Nephron (organoid): ENCODE results near the gene PTPN12.

Experiments used
- H3K27ac Mint-ChIP-seq, 3 experiments: 2 replicates each; pipeline ENCODE4 v1.8.0; 2020; ENCODE audit warnings: mixed read lengths in 3 of 3, mild to moderate bottlenecking in 2 of 3, moderate library complexity in 1 of 3
- H3K27me3 Mint-ChIP-seq: 2 replicates; pipeline ENCODE4 v1.8.0; 2021; ENCODE audit warnings: low read depth, mild to moderate bottlenecking, moderate library complexity, mixed read lengths
- H3K36me3 Mint-ChIP-seq: 2 replicates; pipeline ENCODE4 v1.8.0; 2020; ENCODE audit warnings: low read depth, mixed read lengths
- H3K4me1 Mint-ChIP-seq: 2 replicates; pipeline ENCODE4 v1.8.0; 2020; ENCODE audit warnings: mixed read lengths
- H3K4me3 Mint-ChIP-seq, 3 experiments: 2 replicates each; pipeline ENCODE4 v1.8.0; 2020; ENCODE audit warnings: mild to moderate bottlenecking in 3 of 3, mixed read lengths in 3 of 3, moderate library complexity in 2 of 3
- H3K9me3 Mint-ChIP-seq: 2 replicates; pipeline ENCODE4 v1.8.0; 2020; ENCODE audit warnings: mixed read lengths
- TF ChIP-seq, protein P1 (sequence below), 3 experiments: fragments of 200-600 bp; sonication (generic); IDR thresholded peaks; one replicate each; pipeline ENCODE4 v1.5.0; 2021; ENCODE audit warnings: antibody characterized with exemption in 3 of 3; ENCODE audit not compliant: unreplicated experiment in 3 of 3

The PTPN12 gene

DNA sequence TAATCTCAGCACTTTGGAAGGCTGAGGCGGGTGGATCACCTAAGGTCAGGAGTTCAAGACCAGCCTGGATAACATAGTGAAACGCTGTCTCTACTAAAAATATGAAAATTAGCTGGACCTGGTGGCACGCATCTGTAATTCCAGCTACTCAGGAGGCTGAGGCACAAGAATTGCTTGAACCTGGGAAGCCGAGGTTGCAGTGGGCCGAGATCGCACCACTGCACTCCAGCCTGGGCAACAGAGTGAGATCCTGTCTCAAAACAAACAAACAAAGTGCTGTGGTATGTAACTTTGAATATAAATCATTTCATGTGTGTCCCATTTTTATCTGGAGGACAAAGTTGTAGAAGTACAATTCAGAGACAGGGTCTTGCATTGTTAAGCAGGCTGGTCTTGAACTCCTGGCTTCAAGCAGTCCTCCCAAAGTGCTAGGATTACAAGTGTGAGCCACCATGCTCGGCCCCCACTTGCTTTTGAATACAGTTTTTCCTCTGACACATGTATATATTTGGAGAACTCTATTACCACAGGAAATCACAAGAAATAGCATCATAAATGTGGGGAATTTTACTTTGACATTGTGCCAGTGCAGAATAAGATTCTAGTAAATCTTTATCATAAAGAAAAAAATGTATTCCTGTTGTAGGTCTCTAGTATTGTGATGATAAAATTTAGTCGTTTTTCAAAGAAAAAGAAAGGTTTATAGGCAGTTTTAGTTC, 32.6 kb downstream of the PTPN12 start:
- peaks cover 4% of the 10 kb centered on the region for H3K4me1 Mint-ChIP-seq
- no peak overlapping the region for H3K4me3 Mint-ChIP-seq
- no peak overlapping the region for H3K27ac Mint-ChIP-seq
- peaks cover 30% of the 10 kb centered on the region for H3K36me3 Mint-ChIP-seq
- no peaks in the 10 kb centered on the region for H3K9me3 Mint-ChIP-seq
- H3K27me3 Mint-ChIP-seq: no peaks in the 10 kb centered on the region
- TF ChIP-seq, protein P1, sequence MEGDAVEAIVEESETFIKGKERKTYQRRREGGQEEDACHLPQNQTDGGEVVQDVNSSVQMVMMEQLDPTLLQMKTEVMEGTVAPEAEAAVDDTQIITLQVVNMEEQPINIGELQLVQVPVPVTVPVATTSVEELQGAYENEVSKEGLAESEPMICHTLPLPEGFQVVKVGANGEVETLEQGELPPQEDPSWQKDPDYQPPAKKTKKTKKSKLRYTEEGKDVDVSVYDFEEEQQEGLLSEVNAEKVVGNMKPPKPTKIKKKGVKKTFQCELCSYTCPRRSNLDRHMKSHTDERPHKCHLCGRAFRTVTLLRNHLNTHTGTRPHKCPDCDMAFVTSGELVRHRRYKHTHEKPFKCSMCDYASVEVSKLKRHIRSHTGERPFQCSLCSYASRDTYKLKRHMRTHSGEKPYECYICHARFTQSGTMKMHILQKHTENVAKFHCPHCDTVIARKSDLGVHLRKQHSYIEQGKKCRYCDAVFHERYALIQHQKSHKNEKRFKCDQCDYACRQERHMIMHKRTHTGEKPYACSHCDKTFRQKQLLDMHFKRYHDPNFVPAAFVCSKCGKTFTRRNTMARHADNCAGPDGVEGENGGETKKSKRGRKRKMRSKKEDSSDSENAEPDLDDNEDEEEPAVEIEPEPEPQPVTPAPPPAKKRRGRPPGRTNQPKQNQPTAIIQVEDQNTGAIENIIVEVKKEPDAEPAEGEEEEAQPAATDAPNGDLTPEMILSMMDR (IDR thresholded peaks at IDR 0.05; ENCODE audit: unreplicated experiment in 3 of 3): no peak

DNA sequence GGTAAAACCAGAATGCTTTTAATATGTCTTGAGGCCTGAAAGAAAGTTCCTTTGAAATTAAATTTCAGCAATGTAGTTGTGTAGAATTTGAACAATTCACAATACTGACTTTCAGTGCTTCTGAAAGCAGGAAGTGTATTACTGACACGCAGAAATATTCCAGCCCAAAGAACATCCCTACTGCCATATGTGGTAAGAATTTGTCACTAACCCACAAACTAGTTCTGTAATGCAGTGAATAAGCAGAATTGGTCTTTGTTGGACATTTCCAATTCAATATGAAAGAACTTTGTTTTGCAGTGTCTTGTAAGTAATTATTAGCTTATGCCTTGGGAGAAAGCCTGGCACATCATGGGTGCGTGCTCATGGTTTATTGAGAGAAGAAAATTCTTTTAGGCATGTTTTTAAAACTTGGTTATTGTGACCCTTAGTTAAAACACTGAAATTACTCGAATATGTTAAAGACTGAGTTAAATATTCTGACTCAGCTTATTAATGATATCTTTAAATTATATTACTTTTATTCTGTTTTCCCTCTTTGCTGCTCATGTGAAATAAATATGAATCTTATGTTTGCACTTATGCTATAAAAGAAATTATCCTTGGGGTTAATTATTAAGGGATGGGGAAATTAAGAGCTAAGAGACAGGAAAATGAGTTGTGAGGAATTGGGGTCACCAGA, 33.4 kb downstream of the PTPN12 start:
- no peak overlapping the region for H3K4me3 Mint-ChIP-seq
- H3K27ac Mint-ChIP-seq: no peak overlapping the region
- peaks cover 35% of the 10 kb centered on the region for H3K36me3 Mint-ChIP-seq
- no peaks in the 10 kb centered on the region for H3K9me3 Mint-ChIP-seq
- no peaks in the 10 kb centered on the region for H3K27me3 Mint-ChIP-seq
- H3K4me1 Mint-ChIP-seq: peaks cover 4% of the 10 kb centered on the region
- TF ChIP-seq, protein P1 (IDR thresholded peaks at IDR 0.05; ENCODE audit: unreplicated experiment in 3 of 3): no peak

DNA sequence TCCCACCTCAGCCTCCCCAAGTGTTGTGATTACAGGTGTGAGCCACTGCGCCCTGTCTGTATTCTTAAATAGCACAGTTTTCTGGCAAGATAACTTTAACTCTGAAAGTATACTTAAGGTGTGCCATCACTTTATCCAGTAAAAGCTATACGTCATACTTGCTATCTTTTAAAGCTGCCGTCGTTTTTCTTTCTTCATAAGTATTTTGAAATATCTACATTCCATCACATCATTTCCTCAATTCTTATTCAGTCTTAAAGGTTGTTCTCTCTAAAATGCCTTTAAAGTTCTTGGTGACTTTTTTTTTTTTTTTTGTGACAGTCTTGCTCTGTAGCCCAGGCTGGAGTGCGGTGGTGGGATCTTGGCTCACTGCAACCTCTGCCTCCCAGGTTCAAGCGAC, 34.7 kb downstream of the PTPN12 start:
- Mint-ChIP-seq H3K36me3 (peaks cover 38% of the 10 kb centered on the region), H3K9me3 (no peaks in the 10 kb centered on the region), H3K4me3 (no peak overlapping the region), H3K27me3 (no peaks in the 10 kb centered on the region), H3K27ac (no peak overlapping the region), H3K4me1 (no peaks in the 10 kb centered on the region)
- TF ChIP-seq, protein P1 (IDR thresholded peaks at IDR 0.05; ENCODE audit: unreplicated experiment in 3 of 3): no peak

DNA sequence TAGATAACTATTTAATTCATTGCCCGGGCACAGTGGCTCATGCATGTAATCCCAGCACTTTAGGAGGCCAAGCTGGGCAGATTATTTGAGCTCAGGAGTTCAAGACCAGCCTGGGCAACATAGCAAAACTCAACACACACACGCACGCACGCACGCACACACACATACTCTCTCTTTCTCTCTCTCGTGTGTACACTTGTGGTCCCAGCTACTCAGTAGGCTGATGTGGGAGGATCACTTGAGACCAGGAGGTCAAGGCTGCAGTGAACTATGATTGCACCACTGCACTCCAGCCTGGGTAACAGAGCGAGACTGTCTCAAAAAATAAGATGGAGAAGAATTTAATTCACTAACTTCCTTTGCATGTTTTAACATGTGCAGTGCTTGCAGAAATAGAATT, 38.1 kb downstream of the PTPN12 start:
- H3K4me3 Mint-ChIP-seq: no peak overlapping the region
- H3K36me3 Mint-ChIP-seq: peaks cover 43% of the 10 kb centered on the region
- no peaks in the 10 kb centered on the region for H3K27me3 Mint-ChIP-seq
- H3K9me3 Mint-ChIP-seq: no peaks in the 10 kb centered on the region
- H3K4me1 Mint-ChIP-seq: no peaks in the 10 kb centered on the region
- TF ChIP-seq, protein P1 (IDR thresholded peaks at IDR 0.05; ENCODE audit: unreplicated experiment in 3 of 3): no peak
- H3K27ac Mint-ChIP-seq: peak overlapping the region in 1 of 3 experiments; percentile 8

DNA sequence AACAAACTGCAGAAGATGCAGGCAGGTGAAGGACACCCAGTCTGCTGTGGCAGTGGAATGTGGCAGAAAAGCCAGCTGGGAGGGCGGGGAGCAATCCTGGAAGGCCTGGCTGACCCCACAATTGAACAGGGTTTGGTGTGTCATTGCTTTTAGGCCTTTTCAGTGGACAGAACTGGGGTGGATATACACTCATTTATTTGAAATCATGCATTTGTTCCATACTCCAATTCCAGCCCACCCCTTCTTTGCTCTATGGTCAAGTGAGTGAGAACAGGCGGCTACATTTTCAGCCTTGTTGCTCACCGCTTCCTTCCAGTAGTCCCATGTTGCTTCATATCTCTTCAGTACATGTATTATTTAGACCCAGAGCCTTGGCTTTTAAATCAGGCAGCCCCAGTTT, 39.8 kb downstream of the PTPN12 start:
- Mint-ChIP-seq H3K27me3 (no peaks in the 10 kb centered on the region), H3K9me3 (no peaks in the 10 kb centered on the region), H3K4me3 (no peak overlapping the region), H3K27ac (no peak overlapping the region), H3K36me3 (peaks cover 49% of the 10 kb centered on the region), H3K4me1 (no peaks in the 10 kb centered on the region)
- TF ChIP-seq, protein P1 (IDR thresholded peaks at IDR 0.05; ENCODE audit: unreplicated experiment in 3 of 3): no peak

DNA sequence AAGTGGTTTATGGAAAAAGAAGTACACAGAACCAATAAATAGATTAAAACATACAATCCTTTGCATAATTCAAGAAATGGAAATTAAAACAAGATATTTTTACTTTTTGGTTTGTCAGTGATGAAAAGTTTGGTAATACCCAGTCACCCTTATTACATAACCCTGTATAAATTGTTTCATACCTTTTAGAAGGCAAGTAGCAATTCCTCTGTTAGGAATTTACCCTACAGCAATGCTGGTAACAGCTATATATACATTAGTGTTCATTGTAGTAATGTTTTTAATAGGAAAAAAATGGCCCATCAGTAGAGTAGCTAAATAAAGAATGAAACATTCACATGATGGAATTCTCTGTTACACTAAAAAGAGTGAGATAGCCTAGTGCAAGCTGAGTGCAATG, 42.7 kb downstream of the PTPN12 start:
- H3K27ac Mint-ChIP-seq: no peak overlapping the region
- H3K4me1 Mint-ChIP-seq: no peaks in the 10 kb centered on the region
- peaks cover 48% of the 10 kb centered on the region for H3K36me3 Mint-ChIP-seq
- H3K4me3 Mint-ChIP-seq: no peak overlapping the region
- H3K9me3 Mint-ChIP-seq: no peaks in the 10 kb centered on the region
- H3K27me3 Mint-ChIP-seq: no peaks in the 10 kb centered on the region
- TF ChIP-seq, protein P1 (IDR thresholded peaks at IDR 0.05; ENCODE audit: unreplicated experiment in 3 of 3): no peak
